ENCODE results near the gene CDCP1.

CDCP1 gene

GRCh38 chr3:45100981-45101407 lies 45.2 kb downstream of the CDCP1 start:
- no peak for DNase-seq (ENCODE audit: extremely low read depth, low read depth)
- TF ChIP-seq CTCF (IDR thresholded peaks at IDR 0.05; ENCODE audit: low read depth, low read length), result no peak

GRCh38 chr3:45098310-45098709 lies 47.9 kb downstream of the CDCP1 start:
- DNase-seq (ENCODE audit: extremely low read depth, low read depth), result no peak
- no peak for TF ChIP-seq CTCF (IDR thresholded peaks at IDR 0.05; ENCODE audit: low read depth, low read length)

- no peak for TF ChIP-seq CTCF (IDR thresholded peaks at IDR 0.05; ENCODE audit: low read depth, low read length)
- no peak for DNase-seq (ENCODE audit: extremely low read depth, low read depth)
Measured at GRCh38 chr3:45097296-45097883, 48.8 kb downstream of the CDCP1 start.

GRCh38 chr3:45095916-45096526 lies 50.2 kb downstream of the CDCP1 start:
- TF ChIP-seq CTCF (IDR thresholded peaks at IDR 0.05; ENCODE audit: low read depth, low read length), result no peak
- DNase-seq (ENCODE audit: extremely low read depth, low read depth), result no peak

- TF ChIP-seq CTCF (IDR thresholded peaks at IDR 0.05; ENCODE audit: low read depth, low read length), result no peak
- no peak for DNase-seq (ENCODE audit: extremely low read depth, low read depth)
Measured at GRCh38 chr3:45093176-45093575, 53.0 kb downstream of the CDCP1 start.

- TF ChIP-seq CTCF (IDR thresholded peaks at IDR 0.05; ENCODE audit: low read depth, low read length), result no peak
- DNase-seq (ENCODE audit: extremely low read depth, low read depth), result no peak
Measured at GRCh38 chr3:45092132-45093031, 53.8 kb downstream of the CDCP1 start.

GRCh38 chr3:45090855-45091254 lies 55.3 kb downstream of the CDCP1 start:
- DNase-seq (ENCODE audit: extremely low read depth, low read depth), result no peak
- no peak for TF ChIP-seq CTCF (IDR thresholded peaks at IDR 0.05; ENCODE audit: low read depth, low read length)

Data from AG09319 (cell line).